GM18519 (cell line): ENCODE measurements around the gene RAPGEF2.
A peak's percentile ranks its signal among the peaks of the same experiment; 100 is the strongest.
"Not testable (repeated sequence)": the region's sequence is repeated elsewhere in the genome, so short reads cannot be mapped to it uniquely, and the experiment has no call there.

ENCODE experiments used
- ATAC-seq: cut with Tn5 transposase; IDR thresholded peaks from one replicate; pipeline ENCODE4 v1.9.1; 2021; ENCODE audit warnings: mild to moderate bottlenecking, moderate library complexity; ENCODE audit not compliant: unreplicated experiment, low FRiP score

RAPGEF2 gene, protein sequence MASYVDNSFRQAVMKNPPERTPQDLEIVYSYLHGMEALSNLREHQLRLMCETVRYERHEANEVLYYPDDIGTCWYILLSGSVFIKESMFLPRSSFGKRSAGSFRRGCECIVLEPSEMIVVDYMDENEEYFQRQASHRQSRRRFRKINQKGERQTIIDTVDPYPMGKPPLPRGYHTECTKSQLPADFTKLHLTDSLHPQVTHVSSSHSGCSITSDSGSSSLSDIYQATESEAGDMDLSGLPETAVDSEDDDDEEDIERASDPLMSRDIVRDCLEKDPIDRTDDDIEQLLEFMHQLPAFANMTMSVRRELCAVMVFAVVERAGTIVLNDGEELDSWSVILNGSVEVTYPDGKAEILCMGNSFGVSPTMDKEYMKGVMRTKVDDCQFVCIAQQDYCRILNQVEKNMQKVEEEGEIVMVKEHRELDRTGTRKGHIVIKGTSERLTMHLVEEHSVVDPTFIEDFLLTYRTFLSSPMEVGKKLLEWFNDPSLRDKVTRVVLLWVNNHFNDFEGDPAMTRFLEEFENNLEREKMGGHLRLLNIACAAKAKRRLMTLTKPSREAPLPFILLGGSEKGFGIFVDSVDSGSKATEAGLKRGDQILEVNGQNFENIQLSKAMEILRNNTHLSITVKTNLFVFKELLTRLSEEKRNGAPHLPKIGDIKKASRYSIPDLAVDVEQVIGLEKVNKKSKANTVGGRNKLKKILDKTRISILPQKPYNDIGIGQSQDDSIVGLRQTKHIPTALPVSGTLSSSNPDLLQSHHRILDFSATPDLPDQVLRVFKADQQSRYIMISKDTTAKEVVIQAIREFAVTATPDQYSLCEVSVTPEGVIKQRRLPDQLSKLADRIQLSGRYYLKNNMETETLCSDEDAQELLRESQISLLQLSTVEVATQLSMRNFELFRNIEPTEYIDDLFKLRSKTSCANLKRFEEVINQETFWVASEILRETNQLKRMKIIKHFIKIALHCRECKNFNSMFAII (N-terminal part only)

DNA sequence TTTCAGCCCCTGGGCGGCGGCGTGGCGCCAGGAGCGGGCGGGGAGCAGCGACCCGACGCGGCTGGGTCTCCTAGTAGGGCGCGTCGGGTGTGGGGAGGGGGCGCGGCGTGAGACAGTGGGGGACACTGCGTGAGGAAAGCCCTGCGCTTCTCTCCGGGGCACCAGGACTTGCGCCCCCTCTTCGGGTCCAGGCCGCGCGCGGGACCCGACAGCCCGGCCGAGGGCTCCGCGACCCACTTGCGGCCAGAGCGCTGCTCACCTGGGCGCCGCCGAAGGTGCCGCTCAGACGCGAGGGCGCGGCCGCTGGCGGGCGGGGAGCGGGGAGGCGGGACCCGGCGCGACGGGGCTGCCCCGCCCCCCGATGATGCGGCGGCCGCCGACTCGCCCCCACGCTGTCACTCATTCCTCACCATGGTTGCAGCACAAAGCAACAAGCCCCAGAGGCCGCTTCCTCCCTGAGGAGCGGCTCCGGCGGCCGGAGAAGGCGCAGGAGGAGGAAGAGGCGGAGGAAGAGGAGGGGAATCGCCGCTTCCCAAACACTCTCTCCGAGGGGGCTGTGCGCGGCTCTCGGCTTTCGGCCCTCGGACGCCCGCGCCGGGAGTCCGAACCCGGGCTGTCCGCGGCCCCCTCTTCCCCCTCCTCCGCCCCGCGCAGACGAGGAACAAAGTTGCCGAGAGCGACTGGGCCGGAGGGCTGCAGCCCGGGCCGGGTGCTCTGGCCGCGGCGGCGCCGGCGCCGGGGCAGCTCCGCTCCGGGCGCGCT is at the start of gene RAPGEF2:
RAPGEF2 (plus strand) TSS at position 458 of the 762 bp plus-strand sequence. CDS start 1,084 bp downstream, outside the sequence.
- peak; percentile 72 for ATAC-seq

DNA sequence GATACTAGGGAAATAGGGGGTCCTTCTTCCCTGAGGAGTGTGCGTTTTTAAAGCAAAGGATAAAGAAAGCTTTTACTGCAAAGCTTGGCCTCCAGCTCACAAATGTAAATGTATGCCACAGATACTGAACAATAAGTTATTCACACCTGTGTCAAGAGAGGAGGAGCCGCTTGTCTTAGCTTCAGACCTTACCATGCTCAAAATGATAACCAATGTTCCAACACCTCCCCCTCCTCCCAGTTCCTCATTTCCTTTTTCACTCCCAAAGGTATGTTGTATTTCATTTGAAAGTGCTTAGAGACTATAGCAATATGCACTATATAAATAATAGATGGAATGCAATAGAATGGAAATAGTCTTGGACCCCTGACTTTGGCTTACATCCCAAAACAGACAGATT is 47.0 kb upstream of the RAPGEF2 start:
- no peak for ATAC-seq

DNA sequence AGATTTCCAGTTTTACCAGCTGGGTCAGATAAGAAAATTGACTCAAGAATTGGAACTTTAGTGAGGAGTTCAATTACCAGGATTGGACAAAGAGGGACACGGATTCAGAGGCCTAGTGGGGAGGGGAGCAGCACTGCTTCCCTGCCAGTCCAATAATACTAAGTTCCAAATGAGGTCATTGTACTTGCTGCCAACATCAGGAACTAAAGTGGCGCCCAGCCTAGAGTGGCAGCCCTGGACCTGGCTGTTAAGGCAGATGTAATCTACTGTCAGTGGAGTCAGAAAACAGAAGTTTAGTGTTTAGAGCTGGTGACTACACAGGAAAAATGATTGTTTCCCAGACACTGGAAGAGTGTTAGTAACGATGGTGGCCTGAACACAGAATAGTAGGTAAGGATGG is 42.7 kb upstream of the RAPGEF2 start:
- no peak for ATAC-seq

DNA sequence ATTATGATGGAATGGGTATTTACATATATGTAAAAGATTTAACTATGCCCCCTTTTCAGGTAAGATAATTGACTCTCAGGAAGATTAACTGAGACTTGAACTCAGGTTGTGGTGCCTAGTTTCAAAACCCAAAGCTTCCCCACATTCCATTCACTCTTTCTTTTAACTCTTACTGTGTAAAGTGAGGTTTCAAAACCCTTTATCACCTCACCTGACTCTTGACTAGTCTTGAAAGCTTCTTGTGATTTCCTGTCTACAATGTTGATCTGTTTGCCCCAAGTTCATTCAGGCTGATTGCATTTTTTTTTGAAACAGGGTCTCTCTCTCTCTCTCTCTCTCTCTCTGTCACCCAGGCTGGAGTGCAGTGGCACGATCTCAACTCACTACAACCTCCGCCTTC is 40.5 kb upstream of the RAPGEF2 start:
- ATAC-seq = no peak

DNA sequence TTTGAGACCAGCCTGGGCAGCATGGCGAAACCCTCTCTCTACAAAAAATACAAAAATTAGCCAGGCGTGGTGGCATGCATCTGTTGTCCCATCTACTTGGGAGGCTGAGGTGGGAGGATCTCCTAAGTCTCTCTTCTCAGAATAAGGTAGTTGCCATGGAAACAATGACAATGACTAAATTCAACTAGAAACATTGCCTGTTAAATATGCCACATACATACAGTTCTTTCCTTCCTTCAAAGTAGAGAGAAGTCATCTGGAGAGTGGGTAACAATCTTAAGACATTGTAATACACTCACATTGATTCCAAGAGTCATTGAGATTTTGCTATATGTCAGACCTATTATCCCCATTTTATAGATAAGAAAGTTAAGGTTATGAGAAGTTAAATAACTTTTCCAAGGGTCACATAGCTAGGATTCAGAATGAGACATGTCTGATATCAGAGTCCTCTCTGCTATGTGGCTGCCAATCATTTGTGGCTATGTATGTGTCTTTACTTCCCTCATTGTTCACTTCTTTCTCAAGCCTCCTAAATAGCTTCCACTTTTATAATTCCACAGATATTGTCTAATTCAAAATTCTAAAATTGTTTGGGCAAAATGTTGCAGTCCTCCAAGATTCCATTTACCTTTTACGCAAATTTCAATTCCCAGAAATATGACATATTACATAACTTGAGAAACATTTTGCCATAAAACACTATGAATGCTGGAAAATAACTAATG is 37.2 kb upstream of the RAPGEF2 start:
- ATAC-seq = no peak

DNA sequence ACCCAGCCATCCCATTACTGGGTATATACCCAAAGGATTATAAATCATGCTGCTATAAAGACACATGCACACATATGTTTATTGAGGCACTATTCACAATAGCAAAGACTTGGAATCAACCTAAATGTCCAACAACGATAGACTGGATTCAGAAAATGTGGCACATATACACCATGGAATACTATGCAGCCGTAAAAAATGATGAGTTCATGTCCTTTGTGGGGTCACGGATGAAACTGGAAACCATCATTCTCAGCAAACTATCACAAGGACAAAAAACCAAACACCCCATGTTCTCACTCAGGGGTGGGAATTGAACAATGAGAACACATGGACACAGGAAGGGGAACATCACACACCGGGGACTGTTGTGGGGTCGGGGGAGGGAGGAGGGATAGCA is 34.7 kb upstream of the RAPGEF2 start:
- ATAC-seq = not testable (repeated sequence)

DNA sequence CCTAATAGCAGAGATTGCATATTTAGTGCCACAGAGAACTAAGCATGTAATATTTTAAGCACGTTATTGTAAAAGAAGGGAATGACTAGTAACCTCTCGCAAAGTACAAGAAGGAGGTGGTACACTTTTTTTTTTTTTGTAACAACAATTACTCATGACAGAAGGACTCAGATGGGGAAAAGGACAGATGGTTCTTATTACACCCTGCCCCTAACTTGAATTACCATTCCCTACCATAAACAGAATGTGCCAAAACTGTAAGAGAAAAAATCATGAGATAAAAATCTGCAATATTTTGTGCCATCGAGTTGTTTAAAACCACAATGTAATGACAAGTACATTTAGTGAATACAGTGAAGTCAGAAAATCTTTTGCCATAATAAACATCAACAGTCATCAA is 33.0 kb upstream of the RAPGEF2 start:
- no peak for ATAC-seq

DNA sequence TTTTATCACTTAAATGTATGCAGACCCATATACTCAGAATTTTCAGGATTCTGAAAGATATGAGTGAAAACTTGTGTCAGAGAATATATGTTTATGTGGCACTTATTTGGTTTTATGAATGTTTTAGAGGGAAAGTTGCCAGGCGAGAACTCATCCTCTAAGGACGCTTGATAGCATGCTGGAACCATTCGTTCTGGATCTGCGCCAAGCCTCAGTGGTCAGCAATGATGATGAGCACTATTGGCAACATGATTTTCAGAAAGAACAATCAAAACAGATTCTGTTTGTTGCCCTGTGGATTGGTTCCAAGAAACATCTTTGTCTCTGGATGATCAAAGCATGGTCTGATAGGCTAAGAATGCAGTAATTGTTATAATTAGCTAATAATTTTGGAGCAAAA is 32.1 kb upstream of the RAPGEF2 start:
- ATAC-seq = no peak

DNA sequence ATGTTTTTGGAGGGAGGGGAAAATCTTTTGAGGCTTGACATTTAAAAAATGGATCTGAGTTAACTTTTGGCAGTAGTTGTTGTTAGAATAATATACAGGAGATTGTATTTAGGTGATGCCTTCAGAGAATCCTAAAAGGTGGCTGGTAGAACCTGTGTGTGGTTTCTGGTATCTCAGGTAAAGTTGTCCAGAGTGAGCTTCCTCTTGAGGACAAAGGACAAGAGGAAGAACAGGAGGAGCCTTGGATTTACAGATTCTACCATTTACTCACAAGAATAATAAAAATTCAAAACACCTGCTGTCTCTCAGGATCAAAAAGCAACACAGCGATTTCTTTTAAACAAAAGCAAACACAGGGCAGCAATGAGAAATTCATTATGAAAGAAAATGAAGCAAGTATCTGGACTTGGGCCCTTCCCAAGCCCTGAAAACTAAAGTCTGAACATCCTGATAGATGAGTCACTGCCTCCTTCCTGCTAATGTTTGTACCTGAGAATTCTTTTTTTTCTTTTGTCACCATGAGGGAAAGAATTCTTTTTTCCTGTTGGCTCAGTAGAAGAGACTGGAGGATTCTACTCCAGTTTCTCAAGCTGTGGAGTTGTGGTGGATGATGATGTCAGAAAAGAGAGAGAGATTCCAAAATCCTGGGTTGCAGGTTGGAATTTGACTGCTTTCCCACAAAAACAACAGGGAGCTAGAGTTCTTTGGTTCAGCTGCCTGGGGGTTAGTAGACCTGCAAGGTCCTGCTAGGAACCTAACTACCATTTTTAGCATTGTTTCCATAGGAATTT is 31.5 kb upstream of the RAPGEF2 start:
- ATAC-seq = no peak

DNA sequence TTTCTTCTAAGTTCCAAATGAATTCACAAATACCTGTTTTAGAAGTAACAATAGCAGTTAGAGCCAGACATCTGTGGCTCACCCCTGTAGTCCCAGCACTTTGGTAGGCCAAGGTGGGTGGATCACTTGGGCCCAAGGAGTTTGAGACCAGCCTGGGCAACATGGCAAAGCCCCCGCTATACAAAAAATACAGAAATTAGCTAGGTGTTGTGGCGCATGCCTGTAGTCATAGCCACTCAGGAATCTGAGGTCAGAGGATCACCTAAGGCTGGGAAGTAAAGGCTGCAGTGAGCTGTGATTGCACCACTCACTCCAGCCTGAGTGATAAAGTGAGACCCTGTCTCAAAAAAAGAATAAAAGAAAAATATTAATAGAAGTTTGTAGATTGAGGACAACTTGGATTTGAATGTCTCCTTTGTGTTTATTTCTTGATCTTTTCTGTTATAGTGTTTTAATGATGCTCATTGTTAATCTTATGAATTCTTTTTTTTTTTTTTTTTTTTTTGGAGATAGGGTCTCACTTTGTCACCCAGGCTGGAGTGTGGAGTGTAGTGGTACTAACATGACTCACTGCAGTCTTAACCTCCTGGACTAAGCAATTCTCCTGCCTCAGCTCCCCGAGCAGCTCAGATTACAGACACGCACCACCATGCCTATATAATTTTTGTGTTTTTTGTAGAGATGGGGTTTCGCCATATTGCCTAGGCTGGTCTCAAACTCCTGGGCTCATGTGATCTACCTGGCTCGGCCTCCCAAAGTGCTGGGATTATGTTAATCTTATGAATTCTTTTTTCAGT is 30.7 kb upstream of the RAPGEF2 start:
- ATAC-seq = no peak

DNA sequence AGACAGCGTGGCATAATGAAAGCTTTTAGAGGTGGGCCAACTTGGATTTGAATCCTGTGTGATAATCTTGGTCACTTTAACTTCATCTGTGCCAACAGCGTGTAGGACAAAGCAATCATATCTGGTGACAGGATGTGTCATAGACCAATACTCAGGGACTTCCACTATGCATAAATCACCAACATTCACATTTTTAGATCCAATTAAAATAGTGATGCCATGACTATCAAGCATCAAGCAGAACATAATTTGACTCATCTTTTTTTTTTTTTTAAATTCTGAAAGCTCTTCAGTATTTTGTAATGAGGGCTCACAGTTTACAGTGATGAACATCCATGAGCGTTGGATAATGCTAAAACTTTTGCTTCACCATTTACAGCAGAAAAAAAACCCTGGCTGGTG is 27.3 kb upstream of the RAPGEF2 start:
- ATAC-seq = no peak

DNA sequence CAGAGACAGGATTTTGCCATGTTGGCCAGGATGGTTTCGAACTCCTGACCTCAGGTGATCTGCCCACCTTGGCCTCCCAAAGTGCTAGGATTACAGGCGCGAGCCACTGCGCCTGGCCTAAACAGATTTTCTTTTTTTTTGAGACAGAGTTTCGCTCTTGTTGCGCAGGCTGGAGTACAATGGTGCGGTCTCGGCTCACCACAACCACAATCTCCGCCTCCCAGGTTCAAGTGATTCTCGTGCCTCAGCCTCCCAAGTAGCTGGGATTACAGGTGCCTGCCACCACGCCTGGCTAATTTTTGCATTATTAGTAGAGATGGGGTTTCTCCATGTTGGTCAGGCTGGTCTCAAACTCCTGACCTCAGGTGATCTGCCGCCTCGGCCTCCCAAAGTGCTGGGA is 25.9 kb upstream of the RAPGEF2 start:
- not testable (repeated sequence) for ATAC-seq

DNA sequence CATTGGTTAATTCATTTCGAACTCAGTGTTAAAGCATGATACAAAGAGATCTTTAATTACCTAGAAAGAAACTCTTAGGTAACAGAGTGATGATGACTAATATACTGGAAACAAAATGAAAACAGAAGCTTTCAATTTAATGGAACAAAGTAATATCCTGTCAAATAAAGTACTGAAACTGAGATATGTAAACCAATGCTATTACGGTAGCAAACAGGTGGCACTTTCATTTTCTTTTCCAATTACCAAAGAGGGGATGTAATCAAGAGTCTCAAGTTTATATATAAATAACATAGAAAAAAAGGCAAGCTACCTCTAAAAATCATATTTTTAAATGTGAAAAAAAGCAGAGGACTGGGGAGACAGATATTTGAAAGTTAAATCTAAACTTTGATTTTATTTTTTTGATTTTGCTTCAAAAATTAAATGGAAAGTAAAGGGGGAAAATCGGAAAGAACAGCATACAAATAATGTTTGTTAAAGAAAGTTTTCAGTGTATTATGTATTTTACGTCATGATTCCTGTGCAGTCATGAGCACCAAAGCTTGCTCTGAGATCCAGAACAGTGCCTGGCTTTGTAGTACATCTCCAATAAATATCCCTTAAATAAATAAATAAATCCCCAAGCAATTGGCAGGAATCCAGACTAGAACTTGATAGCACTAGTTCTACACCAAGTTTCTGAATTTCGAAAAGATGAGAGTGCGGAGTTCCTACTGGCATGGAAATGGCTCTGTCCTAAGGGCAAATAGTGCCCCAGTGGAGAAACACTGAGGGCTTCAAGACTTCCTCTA is 25.0 kb upstream of the RAPGEF2 start:
- peak; percentile 99 for ATAC-seq

DNA sequence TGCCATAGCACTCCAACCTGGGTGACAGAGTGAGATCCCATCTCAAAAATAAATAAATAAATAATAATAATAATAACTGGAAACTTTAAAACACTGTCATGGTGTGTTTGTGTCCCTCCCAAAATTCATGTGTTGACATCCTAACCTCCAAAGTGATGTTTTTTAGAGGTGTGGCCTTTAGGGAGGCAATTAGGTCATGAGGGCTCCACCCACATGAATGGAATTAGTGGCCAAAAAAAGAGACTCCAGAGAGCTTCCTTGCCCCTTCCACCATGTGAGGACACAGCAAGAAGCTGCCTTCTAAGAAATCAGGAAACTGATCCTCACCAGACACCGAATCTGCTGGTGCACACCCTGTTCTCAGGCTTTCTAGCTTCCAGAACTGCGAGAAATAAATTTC is 23.8 kb upstream of the RAPGEF2 start:
- no peak for ATAC-seq

DNA sequence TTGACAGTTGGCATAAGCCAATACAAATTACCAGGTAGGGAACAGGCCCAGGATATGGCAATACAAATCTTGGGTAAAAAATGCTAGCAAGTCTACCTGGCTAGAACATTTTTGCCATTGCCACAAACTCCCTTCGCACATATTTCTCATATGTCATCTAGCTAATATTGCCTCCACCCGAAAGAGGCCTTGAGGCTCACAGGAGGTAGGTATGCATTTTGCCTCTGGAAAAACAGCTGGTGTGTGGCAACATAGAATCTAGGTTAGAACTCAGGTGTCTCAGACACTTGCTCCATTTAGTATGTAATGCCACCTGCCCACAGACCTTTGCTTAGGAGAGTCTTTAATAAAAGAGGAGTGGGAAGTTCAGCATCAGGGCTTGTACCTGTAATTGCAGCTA is 16.3 kb upstream of the RAPGEF2 start:
- ATAC-seq = no peak

DNA sequence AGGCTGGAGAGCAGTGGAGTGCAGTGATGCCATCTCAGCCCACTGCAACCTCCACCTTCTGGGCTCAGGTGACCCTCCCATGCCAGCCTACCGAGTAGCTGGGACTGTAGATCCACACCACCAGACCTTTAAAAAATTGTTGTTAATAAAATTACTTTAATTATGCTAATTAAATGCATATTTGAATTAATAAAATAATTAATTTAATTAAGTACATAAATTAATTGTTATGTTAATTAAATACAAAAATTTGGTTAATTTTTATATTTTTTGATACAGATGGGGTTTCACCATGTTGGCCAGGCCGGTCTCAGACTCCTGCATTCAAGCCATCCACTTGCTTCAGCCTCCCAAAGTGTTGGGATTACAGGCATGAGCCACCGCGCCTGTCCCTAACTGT is 12.6 kb upstream of the RAPGEF2 start:
- no peak for ATAC-seq

DNA sequence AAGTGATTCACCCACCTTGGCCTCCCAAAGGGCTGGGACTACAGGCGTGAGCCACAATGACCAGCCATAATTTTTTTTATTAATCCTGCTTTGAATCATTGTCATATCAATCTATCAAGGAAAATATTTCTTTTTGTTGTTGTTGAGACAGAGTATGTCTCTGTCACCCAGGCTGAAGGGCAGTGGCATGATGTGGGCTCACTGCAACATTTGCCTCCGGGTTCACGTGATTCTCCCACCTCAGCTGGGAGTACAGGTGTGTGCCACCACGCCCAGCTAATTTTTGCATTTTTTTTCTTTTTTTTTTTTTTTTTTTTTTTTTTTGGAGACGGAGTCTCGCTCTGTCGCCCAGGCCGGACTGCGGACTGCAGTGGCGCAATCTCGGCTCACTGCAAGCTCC is 8.7 kb upstream of the RAPGEF2 start:
- ATAC-seq = not testable (repeated sequence)

DNA sequence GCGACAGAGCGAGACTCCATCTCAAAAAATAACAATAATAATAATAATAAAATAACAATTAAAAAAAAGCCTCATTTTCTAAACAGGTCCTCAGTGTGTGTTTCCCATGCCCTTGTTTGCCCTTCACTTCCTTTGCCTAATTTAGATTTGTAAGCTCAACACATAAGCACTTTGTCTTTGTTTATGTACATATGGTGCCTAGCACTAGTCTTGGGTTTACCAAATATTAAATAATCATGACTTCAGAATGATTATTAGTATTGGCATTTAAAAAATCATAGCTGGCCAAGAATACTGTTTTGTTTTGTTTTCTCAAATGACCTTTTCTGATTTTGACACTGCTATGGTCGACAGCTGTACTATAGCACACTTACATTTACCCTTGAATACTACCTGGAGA is 6.4 kb upstream of the RAPGEF2 start:
- no peak for ATAC-seq
